Pons (tissue), 1 donor: ENCODE data around the gene GJD2.
A peak's percentile ranks its signal among the peaks of the same experiment; 100 is the strongest.

Source experiments
- DNase-seq: peaks from one replicate; pipeline ENCODE4 v3.0.0-alpha.2; 2016; ENCODE audit warnings: low spot score

GJD2 gene

DNA sequence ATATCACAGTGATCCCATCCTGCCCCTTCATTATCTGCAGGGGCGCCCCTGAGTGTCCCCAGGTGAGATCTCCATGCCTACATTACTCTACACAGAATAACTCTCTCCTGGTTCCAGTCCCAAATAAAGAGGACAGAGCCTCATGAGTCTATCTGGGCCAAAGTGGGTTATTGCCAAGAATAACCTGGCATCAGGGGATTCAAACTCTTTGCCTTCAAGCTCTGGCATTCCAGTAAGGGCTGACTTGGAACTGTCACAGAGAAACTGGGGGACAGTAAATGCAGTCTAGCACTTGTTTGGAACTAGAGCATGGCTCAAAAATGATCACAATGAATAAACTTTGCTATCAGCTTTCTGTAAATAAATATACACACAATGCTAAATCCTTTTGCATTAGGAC is 30.3 kb downstream of the GJD2 start:
- DNase-seq, result no peak

GRCh38 chr15:34722439-34722836 is 32.4 kb downstream of the GJD2 start:
- peak; percentile 29 for DNase-seq

GRCh38 chr15:34721802-34722438 is 32.9 kb downstream of the GJD2 start:
- DNase-seq, result peak; percentile 59

GRCh38 chr15:34721157-34721801 is 33.5 kb downstream of the GJD2 start:
- DNase-seq, result no peak

GRCh38 chr15:34719695-34720094 is 35.1 kb downstream of the GJD2 start:
- no peak for DNase-seq

GRCh38 chr15:34718681-34719665 is 35.8 kb downstream of the GJD2 start:
- no peak for DNase-seq

GRCh38 chr15:34717729-34718128 is 37.1 kb downstream of the GJD2 start:
- DNase-seq, result no peak

DNA sequence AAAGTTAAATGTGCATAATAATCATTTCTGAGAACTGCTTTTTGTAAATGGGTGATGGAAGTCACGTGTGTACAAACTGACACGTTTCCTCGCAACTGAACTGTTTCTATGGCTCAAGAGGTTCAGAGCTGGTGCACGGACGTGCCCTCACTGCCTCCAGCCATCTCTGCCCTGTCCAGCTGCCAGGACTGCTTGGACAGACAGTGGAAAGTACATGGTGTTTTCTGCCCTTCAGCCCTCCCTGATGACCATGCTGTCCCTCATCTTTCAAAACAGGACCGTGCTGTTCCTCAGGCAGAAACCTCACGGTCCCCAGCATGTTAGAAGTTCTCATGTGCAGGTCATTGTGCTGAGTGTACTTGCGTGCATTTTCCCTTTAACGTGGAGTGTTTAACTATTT is 38.7 kb downstream of the GJD2 start:
- no peak for DNase-seq

- DNase-seq, result no peak
These were observed 40.2 kb downstream of the GJD2 start for GRCh38 chr15:34714476-34715121.

- DNase-seq, result no peak
These were observed 41.2 kb downstream of the GJD2 start for GRCh38 chr15:34713635-34714034.

GRCh38 chr15:34709866-34710265 is 44.9 kb downstream of the GJD2 start:
- no peak for DNase-seq

GRCh38 chr15:34708422-34708821 is 46.4 kb downstream of the GJD2 start:
- peak; percentile 80 for DNase-seq

DNA sequence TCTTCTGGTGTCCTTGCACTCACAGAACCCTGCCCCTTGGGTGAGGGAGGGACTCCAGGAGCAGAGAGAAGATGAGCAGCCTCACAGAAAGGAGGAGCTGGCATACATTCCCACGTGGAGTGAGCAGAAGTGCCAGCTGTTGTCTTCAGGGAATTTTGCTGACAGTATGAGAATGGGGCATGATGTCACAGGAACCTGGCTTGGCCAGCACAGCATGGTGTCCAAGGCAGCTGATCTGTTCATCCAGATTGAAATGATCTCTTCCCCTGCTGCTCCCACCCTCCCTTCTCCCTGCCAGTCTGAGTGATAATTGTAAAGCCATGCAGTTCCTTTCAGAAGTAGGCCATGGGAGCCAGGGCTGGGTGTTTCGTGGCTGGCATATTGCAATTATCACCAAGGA is 53.3 kb downstream of the GJD2 start:
- no peak for DNase-seq
